CD4-positive, alpha-beta T cell treated with Interleukin-6 at 100 ng/mL for 8 hours (primary cell): ENCODE data around the gene RBM20.
"Not testable (repeated sequence)": the region's sequence is repeated elsewhere in the genome, so short reads cannot be mapped to it uniquely, and the experiment has no call there.

Source experiments
- DNase-seq: peaks from one replicate; pipeline ENCODE4 v3.0.0-alpha.2; 2020; ENCODE audit warnings: mixed read lengths, low spot score

Gene RBM20

DNA sequence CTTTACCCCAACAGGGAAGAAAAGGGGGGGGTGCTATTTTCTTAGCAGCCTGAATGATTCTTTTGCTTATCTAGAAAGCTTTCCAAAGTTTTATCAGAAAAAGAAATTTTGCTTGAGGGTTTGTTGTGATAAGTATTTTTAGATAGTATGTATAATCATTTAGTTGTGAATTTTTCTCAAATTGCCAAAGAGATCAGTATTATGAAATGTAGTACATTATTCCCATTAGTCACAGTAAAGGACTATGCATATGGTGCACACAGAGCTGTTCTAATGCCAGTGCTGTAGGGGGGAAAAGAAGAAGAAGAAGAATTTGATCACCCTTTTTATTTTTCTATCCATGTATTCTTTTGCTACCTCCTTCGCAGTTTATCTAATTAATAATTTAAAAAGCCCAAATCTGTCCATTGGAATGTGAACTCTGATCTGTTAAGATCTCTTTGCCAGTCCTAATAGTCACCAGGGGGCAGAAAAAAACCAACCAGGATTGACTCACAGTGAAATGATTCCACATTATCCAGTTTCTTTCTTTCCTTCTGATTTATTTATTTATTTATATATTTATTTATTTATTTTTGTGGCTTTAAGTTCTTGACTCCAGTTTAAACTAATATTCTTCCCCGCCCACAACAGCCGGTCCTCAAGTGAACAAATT lies 4.7 kb downstream of the RBM20 start:
- no peak for DNase-seq

GRCh38 chr10:110649347-110650264 lies 5.5 kb downstream of the RBM20 start:
- no peak for DNase-seq

GRCh38 chr10:110650265-110650668 lies 6.1 kb downstream of the RBM20 start:
- no peak for DNase-seq

GRCh38 chr10:110651044-110651958 lies 7.2 kb downstream of the RBM20 start:
- peak; percentile 16 for DNase-seq

GRCh38 chr10:110652475-110653118 lies 8.5 kb downstream of the RBM20 start:
- no peak for DNase-seq

GRCh38 chr10:110655320-110655719 lies 11.2 kb downstream of the RBM20 start:
- no peak for DNase-seq

GRCh38 chr10:110656612-110657011 lies 12.5 kb downstream of the RBM20 start:
- DNase-seq: no peak

GRCh38 chr10:110657973-110658691 lies 14.0 kb downstream of the RBM20 start:
- no peak for DNase-seq

DNA sequence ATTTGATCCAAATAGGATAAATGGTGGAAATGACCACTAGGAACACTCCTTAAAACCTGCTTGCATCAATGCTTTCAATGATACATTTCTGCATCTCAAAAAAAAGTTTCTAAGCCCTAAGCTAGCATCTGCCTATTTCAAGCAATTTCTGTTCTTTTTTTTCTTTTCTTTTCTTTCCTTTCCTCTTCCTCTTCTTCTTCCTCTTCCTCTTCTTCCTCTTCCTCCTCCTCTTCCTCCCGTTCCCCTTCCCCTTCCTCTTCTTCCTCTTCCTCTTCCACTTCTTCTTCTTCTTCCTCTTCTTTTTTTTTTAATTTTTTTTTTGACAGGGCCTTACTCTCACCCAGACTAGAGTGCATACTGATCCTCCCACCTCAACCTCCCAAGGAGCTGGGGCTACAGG lies 15.4 kb downstream of the RBM20 start:
- no peak for DNase-seq

DNA sequence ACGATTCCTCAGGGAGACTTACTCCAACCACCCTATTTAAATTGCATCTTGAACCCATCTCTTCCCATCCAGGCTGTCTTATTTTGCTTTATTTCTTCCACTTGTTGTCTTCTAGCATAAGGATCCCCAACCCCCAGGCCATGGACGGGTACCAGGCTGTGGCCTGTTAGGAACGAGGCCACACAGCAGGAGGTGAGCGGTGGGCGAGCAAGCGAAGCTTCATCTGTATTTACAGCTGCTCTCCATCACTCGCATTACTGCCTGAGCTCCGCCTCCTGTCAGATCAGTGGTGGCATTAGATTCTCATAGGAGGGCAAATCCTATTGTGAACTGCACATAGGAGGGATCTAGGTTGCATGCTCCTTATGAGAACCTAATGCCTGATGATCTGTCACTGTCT lies 16.2 kb downstream of the RBM20 start:
- not testable (repeated sequence) for DNase-seq

DNA sequence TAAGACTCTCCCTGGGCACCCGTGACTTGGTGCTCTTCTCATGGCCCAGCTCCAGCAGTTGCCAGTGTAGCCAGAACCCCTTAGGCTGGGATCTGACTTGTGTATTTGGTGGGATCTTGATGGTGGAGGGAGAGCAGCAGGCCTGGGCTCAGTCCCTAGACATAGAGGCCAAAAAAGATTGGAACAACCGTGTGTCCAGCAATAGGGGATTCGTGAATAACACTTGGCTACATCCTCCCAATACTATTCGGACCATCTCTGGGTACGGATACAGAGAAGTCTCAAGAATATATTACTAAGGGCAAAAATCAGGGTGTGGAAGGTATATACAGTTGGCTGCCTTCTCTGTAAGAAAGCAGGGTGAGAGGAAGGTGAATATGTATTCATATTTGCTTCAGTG lies 17.2 kb downstream of the RBM20 start:
- no peak for DNase-seq

DNA sequence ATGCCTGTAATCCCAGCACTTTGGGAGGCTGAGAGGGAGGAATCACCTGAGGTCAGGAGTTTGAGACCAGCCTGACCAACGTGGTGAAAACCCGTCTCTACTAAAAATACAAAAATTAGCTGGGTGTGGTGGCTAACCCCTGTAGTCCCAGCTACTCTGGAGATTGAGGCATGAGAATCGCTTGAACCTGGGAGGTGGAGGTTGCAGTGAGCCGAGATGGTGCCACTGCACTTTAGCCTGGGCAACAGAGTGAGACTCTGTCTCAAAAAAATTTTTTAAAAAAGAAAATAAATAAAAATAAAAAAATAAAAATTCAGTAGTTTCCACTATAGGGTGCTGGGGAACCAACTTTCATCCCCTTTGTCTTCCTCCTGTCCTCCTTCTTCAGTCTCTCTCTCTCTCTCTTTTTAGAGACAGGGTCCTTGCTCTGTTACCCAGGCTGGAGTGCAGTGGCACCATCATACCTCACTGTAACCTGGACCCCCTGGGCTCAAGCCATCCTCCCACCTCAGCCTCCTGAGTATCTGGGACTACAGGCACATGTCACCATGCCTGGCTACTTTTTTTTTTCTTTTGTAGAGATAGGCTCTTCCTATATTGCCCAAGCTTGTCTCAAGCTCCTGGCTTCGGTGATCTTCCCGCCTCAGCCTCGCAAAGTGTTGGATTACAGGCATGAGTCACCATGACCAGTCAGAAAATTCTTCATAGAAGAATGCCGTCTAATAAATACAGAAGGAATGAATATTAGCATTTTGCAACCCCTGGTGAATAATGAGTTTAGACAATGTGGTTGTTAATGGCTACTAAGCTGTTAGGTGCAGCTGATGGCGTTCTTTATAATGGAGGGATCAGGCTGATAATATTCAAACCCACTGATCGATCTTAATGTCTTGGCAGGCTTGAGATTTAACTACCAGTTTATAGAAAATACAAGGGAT lies 20.6 kb downstream of the RBM20 start:
- no peak for DNase-seq

GRCh38 chr10:110666259-110666658 lies 22.1 kb downstream of the RBM20 start:
- DNase-seq: not testable (repeated sequence)

DNA sequence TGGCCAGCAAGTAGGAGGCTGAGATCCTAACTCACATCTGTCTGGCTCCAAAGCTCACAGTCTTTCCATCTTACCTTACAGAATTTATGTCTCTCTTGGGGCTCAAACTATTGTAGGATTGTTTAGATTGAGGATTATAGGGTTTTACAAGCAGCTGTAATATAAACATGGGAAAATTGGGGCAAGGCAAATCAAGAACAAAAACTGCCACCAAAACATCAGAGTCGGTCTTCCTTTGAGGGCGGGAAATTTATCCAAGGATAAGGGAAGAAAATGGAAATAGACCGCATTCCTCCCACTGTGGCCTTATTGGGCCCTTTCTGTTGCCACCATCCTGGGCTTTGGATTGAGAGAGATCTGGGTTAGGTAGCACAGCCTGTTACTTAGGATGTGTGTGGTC lies 22.5 kb downstream of the RBM20 start:
- no peak for DNase-seq

- no peak for DNase-seq
Observed at GRCh38 chr10:110667620-110668343, 23.6 kb downstream of the RBM20 start.

GRCh38 chr10:110668443-110668842 lies 24.3 kb downstream of the RBM20 start:
- no peak for DNase-seq

DNA sequence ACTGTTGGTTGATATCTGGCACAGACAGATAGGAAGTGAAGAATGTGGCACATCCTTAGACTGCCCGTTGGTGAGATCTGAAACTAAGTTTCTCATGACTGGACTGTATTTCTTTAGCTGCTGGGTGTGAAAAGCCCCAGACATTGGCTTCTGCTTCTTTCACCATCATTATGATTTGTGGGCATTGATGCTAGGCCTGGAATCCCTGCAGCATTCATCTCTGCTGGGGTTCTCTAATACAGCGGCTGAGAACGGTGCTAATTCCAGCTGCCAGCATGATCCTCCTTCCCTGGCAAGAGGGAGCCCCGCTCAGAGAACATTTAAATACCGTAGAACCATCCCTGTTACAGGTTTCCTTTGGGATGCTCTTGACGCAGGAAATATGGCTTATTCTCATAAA lies 26.2 kb downstream of the RBM20 start:
- no peak for DNase-seq

DNA sequence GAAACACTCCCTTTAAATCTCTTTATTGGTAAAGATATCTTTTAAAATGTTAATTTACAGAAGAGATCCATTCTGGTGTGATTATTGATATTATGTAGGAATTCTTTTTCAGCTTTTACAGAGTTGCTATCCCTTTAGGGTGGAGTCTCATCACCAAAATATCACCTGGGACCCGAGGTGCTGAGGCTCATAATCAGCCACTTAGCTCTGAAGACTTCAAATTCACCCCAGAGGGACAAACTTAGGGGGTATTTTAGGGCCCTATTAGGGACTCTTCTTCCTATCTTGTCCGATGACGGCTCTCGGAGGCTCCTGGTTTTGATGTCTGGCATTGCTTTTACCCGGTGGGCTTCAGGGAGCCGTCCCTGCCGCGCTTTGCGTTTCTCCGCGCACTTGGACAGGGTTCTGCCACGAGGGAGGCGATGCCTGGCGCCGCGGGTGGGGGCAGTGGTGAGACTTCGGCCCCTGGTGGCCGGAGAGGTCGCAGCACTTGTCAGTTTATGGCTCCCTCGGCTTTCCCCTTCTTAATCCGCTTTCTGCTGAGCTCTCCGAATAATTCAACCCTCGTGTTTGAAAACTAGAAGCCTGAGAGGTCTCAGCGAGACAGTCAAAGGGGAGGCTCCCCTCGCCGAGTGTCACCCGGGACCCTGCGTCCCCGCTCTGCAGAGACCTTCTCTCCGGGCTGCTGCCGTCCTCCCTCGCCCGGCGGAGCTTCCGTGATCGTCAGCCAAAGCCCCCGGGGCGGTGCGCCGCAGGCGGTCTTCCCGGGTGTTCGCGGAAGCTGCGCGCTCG lies 27.8 kb downstream of the RBM20 start:
- peak; percentile 56 for DNase-seq

GRCh38 chr10:110672580-110672919 lies 28.4 kb downstream of the RBM20 start:
- DNase-seq: no peak
